Measurements from ENCODE around the gene ANKFY1. TPM values are rescaled to one million over a fixed set of nuclear protein-coding genes. Genes with fewer than 3 reads are reported as not detected.

Gene ANKFY1
- total RNA-seq, 4 donors from 2014 or later, result 25.6 to 70.6 (median 44.9) TPM

GRCh38 chr17:4229627-4230541 lies 33.9 kb downstream of the ANKFY1 start:
- H3K4me3 ChIP-seq, result no peak overlapping the region
- peak overlapping the region; percentile 80 for H3K27ac ChIP-seq
- DNase-seq (ENCODE audit: low spot score in 2 of 2), result peak in 1 of 2 donors; percentile 76
- peaks cover 15% of the 10 kb centered on the region for H3K36me3 ChIP-seq
- peaks cover 31% of the 10 kb centered on the region for H3K4me1 ChIP-seq
- WGBS, result 27% methylated on average over 8 of the region's 8 CpGs
- no peaks in the 10 kb centered on the region for H3K9me3 ChIP-seq
- peak; percentile 40 to 84 (median 62) for TF ChIP-seq POLR2AphosphoS5 (IDR thresholded peaks at IDR 0.05)
- TF ChIP-seq CTCF (IDR thresholded peaks at IDR 0.05), result no peak
- TF ChIP-seq EP300 (IDR thresholded peaks at IDR 0.05), result peak; percentile 60
- H3K27me3 ChIP-seq, result no peaks in the 10 kb centered on the region

GRCh38 chr17:4221899-4222659 lies 41.7 kb downstream of the ANKFY1 start:
- no peaks in the 10 kb centered on the region for H3K36me3 ChIP-seq
- DNase-seq (ENCODE audit: low spot score in 2 of 2), result no peak
- 82% methylated on average over 25 of the region's 47 CpGs for WGBS
- peaks cover 9% of the 10 kb centered on the region for H3K4me1 ChIP-seq
- H3K9me3 ChIP-seq, result no peaks in the 10 kb centered on the region
- no peak overlapping the region for H3K27ac ChIP-seq
- H3K4me3 ChIP-seq, result no peak overlapping the region
- H3K27me3 ChIP-seq, result no peaks in the 10 kb centered on the region
- no peak for TF ChIP-seq EP300 (IDR thresholded peaks at IDR 0.05)
- TF ChIP-seq POLR2A (IDR thresholded peaks at IDR 0.05), result no peak
- no peak for TF ChIP-seq CTCF (IDR thresholded peaks at IDR 0.05)
- TF ChIP-seq POLR2AphosphoS5 (IDR thresholded peaks at IDR 0.05), result no peak

GRCh38 chr17:4221163-4221562 lies 42.6 kb downstream of the ANKFY1 start:
- H3K36me3 ChIP-seq, result no peaks in the 10 kb centered on the region
- H3K27me3 ChIP-seq, result no peaks in the 10 kb centered on the region
- 89% methylated on average over 4 of the region's 4 CpGs for WGBS
- TF ChIP-seq POLR2AphosphoS5 (IDR thresholded peaks at IDR 0.05), result no peak
- no peak for TF ChIP-seq CTCF (IDR thresholded peaks at IDR 0.05)
- no peak for TF ChIP-seq EP300 (IDR thresholded peaks at IDR 0.05)
- TF ChIP-seq POLR2A (IDR thresholded peaks at IDR 0.05), result no peak
- H3K9me3 ChIP-seq, result no peaks in the 10 kb centered on the region
- peaks cover 9% of the 10 kb centered on the region for H3K4me1 ChIP-seq
- no peak for DNase-seq (ENCODE audit: low spot score in 2 of 2)
- H3K27ac ChIP-seq, result no peak overlapping the region
- no peak overlapping the region for H3K4me3 ChIP-seq

GRCh38 chr17:4220655-4221054 lies 43.1 kb downstream of the ANKFY1 start:
- Histone ChIP-seq H3K36me3 (no peaks in the 10 kb centered on the region), H3K4me3 (no peak overlapping the region), H3K9me3 (no peaks in the 10 kb centered on the region), H3K27me3 (no peaks in the 10 kb centered on the region), H3K4me1 (peaks cover 15% of the 10 kb centered on the region), H3K27ac (no peak overlapping the region)
- TF ChIP-seq CTCF (IDR thresholded peaks at IDR 0.05), result no peak
- no peak for TF ChIP-seq POLR2AphosphoS5 (IDR thresholded peaks at IDR 0.05)
- no peak for TF ChIP-seq EP300 (IDR thresholded peaks at IDR 0.05)
- TF ChIP-seq POLR2A (IDR thresholded peaks at IDR 0.05), result no peak
- DNase-seq (ENCODE audit: low spot score in 2 of 2), result no peak
- WGBS, result 66% methylated on average over 7 of the region's 7 CpGs

- Histone ChIP-seq H3K27me3 (no peaks in the 10 kb centered on the region), H3K4me3 (no peak overlapping the region), H3K36me3 (no peaks in the 10 kb centered on the region), H3K27ac (no peak overlapping the region), H3K9me3 (no peaks in the 10 kb centered on the region), H3K4me1 (peaks cover 20% of the 10 kb centered on the region)
- TF ChIP-seq POLR2A (IDR thresholded peaks at IDR 0.05) (no peak), EP300 (IDR thresholded peaks at IDR 0.05) (no peak), POLR2AphosphoS5 (IDR thresholded peaks at IDR 0.05) (no peak), CTCF (IDR thresholded peaks at IDR 0.05) (no peak)
- no peak for DNase-seq (ENCODE audit: low spot score in 2 of 2)
- WGBS, result 62% methylated on average over 3 of the region's 3 CpGs
These were observed 44.5 kb downstream of the ANKFY1 start for GRCh38 chr17:4219241-4219640.
